GM12878 (cell line): Measurements from ENCODE around the gene IL1R2. TPM values are rescaled to one million over a fixed set of nuclear protein-coding genes. Genes with fewer than 3 reads are reported as not detected.
A peak's percentile ranks its signal among the peaks of the same experiment; 100 is the strongest.

Experiments
- ATF7 ChIP-seq: fragments of 450-650 bp; IDR thresholded peaks from 2 replicates; pipeline ENCODE4 v1.6.1; 2016; ENCODE audit warnings: low read depth, mild to moderate bottlenecking
- BHLHE40 ChIP-seq, 2 experiments: fragments of 450-650 bp in 1 of 2; IDR thresholded peaks; 2 replicates each; pipeline ENCODE4 v1.6.1; 2011 to 2017; ENCODE audit warnings: low read depth in 2 of 2, borderline replicate concordance in 1 of 2, improper control_type of control experiment in 1 of 2, low read length in 1 of 2, mild to moderate bottlenecking in 1 of 2
- CTCF ChIP-seq, 3 experiments: IDR thresholded peaks in 2 of 3; conservative IDR thresholded peaks in 1 of 3; 2 replicates each; pipeline ENCODE4 v1.5.1; 2011; ENCODE audit warnings: low read depth in 3 of 3, low read length in 3 of 3, mild to moderate bottlenecking in 3 of 3, control low read depth in 2 of 3, moderate library complexity in 2 of 3, inconsistent platforms in 1 of 3, mixed read lengths in 1 of 3; ENCODE audit not compliant: control insufficient read depth in 2 of 3, insufficient read depth in 1 of 3; ENCODE audit errors: extremely low read depth in 1 of 3
- DPF2 ChIP-seq: fragments of 450-650 bp; IDR thresholded peaks from 2 replicates; pipeline ENCODE4 v1.6.1; 2017; ENCODE audit warnings: mild to moderate bottlenecking
- GATAD2B ChIP-seq: fragments of 450-650 bp; conservative IDR thresholded peaks from 2 replicates; pipeline ENCODE4 v1.6.1; 2017; ENCODE audit warnings: low read depth, mild to moderate bottlenecking, moderate library complexity
- IKZF1 ChIP-seq: fragments of 450-650 bp; conservative IDR thresholded peaks from 2 replicates; pipeline ENCODE4 v1.6.1; 2017; ENCODE audit warnings: antibody characterized with exemption, mild to moderate bottlenecking
- NBN ChIP-seq: fragments of 450-650 bp; IDR thresholded peaks from 2 replicates; pipeline ENCODE4 v1.6.1; 2016
- NFIC ChIP-seq: IDR thresholded peaks from 2 replicates; pipeline ENCODE4 v1.6.1; 2012; ENCODE audit warnings: low read depth, mild to moderate bottlenecking, inconsistent platforms, low read length, moderate library complexity
- NR2F1 ChIP-seq: fragments of 450-650 bp; conservative IDR thresholded peaks from 2 replicates; pipeline ENCODE4 v1.6.1; 2017; ENCODE audit warnings: mild to moderate bottlenecking
- PKNOX1 ChIP-seq: fragments of 450-650 bp; IDR thresholded peaks from 2 replicates; pipeline ENCODE4 v1.6.1; 2016; ENCODE audit warnings: mild to moderate bottlenecking
- RFX5 ChIP-seq: IDR thresholded peaks from 2 replicates; pipeline ENCODE4 v1.6.1; 2011; ENCODE audit warnings: low read depth, low read length, improper control_type of control experiment
- SIN3A ChIP-seq: IDR thresholded peaks from 2 replicates; pipeline ENCODE4 v1.6.1; 2012; ENCODE audit warnings: low read depth, low read length, improper control_type of control experiment
- SPI1 ChIP-seq: IDR thresholded peaks from 2 replicates; pipeline ENCODE4 v1.6.1; 2011; ENCODE audit warnings: low read depth, mild to moderate bottlenecking, low read length, moderate library complexity, borderline replicate concordance; ENCODE audit not compliant: insufficient read depth
- SREBF2 ChIP-seq: IDR thresholded peaks from 2 replicates; pipeline ENCODE4 v1.6.1; 2012; ENCODE audit warnings: mild to moderate bottlenecking, low read length
- SRF ChIP-seq, 2 experiments: IDR thresholded peaks; 2 replicates each; pipeline ENCODE4 v1.6.1; 2011; ENCODE audit warnings: low read depth in 2 of 2, low read length in 2 of 2, mild to moderate bottlenecking in 1 of 2, moderate library complexity in 1 of 2
- TBL1XR1 ChIP-seq: IDR thresholded peaks from 2 replicates; pipeline ENCODE4 v1.6.1; 2012; ENCODE audit warnings: low read depth, low read length, improper control_type of control experiment
- ZBTB4 ChIP-seq: fragments of 450-650 bp; formaldehyde crosslinking; IDR thresholded peaks from 2 replicates; pipeline ENCODE4 v1.4.0; 2022; ENCODE audit warnings: mild to moderate bottlenecking, moderate library complexity
- polyA plus RNA-seq, 11 experiments: library from polyadenylated mRNA; depleted of rRNA in 4 of 11; unstranded in 6 of 11; stranded (reverse) in 5 of 11; fragments of >200 nt; fragmentation: Nextera tagmentation in 4 of 11; fragmentation: Illumina TruSeq in 1 of 11; extraction: Ambion mirVana in 4 of 11; extraction: Trizol in 1 of 11; gene quantifications; 1 replicate in 1 of 11; 2 replicates in 10 of 11; pipeline versions ENCODE4 v1.2.1 to v1.2.3, GENCODE V29; 2011 to 2016; ENCODE audit warnings: inconsistent platforms in 2 of 11, missing spikeins in 2 of 11, low read depth in 1 of 11
- total RNA-seq, 4 experiments: library from RNA; depleted of rRNA in 3 of 4; stranded (reverse); fragments of >200 nt in 3 of 4; fragmentation: Illumina TruSeq in 1 of 4; extraction: Trizol in 1 of 4; gene quantifications; 2 replicates each; pipeline versions ENCODE4 v1.2.1 to v1.2.3, GENCODE V29; 2013 to 2021
- TF ChIP-seq, protein P1 (sequence below): fragments of 450-650 bp; IDR thresholded peaks from 2 replicates; pipeline ENCODE4 v1.6.1; 2017; ENCODE audit warnings: mild to moderate bottlenecking
- TF ChIP-seq, protein P2 (sequence below): fragments of 150-350 bp; IDR thresholded peaks from 2 replicates; pipeline ENCODE4 v1.6.1; 2014; ENCODE audit warnings: mild to moderate bottlenecking, low read depth, low read length
- TF ChIP-seq, protein P3 (sequence below): IDR thresholded peaks from 2 replicates; pipeline ENCODE4 v1.6.1; 2011; ENCODE audit warnings: borderline replicate concordance, low read depth, mild to moderate bottlenecking, moderate library complexity, low read length; ENCODE audit not compliant: insufficient read depth, poor library complexity, severe bottlenecking

IL1R2 gene
- total and polyA plus RNA-seq, 10 of the 15 experiments (the other 5 are each of a cell fraction or from before 2014, with no cell fraction given) = 0.44 to 6.4 (median 0.62) TPM

- TF ChIP-seq, protein P1, sequence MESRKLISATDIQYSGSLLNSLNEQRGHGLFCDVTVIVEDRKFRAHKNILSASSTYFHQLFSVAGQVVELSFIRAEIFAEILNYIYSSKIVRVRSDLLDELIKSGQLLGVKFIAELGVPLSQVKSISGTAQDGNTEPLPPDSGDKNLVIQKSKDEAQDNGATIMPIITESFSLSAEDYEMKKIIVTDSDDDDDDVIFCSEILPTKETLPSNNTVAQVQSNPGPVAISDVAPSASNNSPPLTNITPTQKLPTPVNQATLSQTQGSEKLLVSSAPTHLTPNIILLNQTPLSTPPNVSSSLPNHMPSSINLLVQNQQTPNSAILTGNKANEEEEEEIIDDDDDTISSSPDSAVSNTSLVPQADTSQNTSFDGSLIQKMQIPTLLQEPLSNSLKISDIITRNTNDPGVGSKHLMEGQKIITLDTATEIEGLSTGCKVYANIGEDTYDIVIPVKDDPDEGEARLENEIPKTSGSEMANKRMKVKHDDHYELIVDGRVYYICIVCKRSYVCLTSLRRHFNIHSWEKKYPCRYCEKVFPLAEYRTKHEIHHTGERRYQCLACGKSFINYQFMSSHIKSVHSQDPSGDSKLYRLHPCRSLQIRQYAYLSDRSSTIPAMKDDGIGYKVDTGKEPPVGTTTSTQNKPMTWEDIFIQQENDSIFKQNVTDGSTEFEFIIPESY = no peak
- TF ChIP-seq GATAD2B (no peak), TBL1XR1 (no peak), SPI1 (no peak), SIN3A (no peak), SRF (IDR thresholded peaks at IDR 0.05; ENCODE audit: low read depth in 2 of 2, low read length in 2 of 2) (no peak), PKNOX1 (0 out of 2 replicates have a peak, but pooled peaks have one; percentile 8), RFX5 (no peak), ZBTB4 (CRISPR knock-in tag) (no peak), BHLHE40 (IDR thresholded peaks at IDR 0.05; ENCODE audit: borderline replicate concordance in 1 of 2, low read depth in 2 of 2, low read length in 1 of 2) (no peak), ATF7 (no peak), DPF2 (peak; percentile 43; the same call in 1 of the 2 replicates), CTCF (IDR thresholded peaks at IDR 0.05 in 2 of 3, conservative IDR thresholded peaks at IDR 0.05 in 1 of 3; ENCODE audit: control insufficient read depth in 2 of 3, extremely low read depth in 1 of 3, insufficient read depth in 1 of 3, low read depth in 3 of 3, low read length in 3 of 3) (no peak), NR2F1 (no peak), NBN (no peak), NFIC (peak; percentile 30; the same call in 1 of the 2 replicates), IKZF1 (peak; percentile 64), SREBF2 (no peak)
- TF ChIP-seq, protein P2, sequence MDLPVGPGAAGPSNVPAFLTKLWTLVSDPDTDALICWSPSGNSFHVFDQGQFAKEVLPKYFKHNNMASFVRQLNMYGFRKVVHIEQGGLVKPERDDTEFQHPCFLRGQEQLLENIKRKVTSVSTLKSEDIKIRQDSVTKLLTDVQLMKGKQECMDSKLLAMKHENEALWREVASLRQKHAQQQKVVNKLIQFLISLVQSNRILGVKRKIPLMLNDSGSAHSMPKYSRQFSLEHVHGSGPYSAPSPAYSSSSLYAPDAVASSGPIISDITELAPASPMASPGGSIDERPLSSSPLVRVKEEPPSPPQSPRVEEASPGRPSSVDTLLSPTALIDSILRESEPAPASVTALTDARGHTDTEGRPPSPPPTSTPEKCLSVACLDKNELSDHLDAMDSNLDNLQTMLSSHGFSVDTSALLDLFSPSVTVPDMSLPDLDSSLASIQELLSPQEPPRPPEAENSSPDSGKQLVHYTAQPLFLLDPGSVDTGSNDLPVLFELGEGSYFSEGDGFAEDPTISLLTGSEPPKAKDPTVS = no peak
- TF ChIP-seq, protein P3, sequence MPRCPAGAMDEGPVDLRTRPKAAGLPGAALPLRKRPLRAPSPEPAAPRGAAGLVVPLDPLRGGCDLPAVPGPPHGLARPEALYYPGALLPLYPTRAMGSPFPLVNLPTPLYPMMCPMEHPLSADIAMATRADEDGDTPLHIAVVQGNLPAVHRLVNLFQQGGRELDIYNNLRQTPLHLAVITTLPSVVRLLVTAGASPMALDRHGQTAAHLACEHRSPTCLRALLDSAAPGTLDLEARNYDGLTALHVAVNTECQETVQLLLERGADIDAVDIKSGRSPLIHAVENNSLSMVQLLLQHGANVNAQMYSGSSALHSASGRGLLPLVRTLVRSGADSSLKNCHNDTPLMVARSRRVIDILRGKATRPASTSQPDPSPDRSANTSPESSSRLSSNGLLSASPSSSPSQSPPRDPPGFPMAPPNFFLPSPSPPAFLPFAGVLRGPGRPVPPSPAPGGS = no peak
Observed at GRCh38 chr2:102004581-102004980, 12.8 kb downstream of the IL1R2 start (continued).
